DND-41 (cell line): Measurements from ENCODE around the gene LONRF3.

Source experiments
- ATAC-seq: fragments of 200-7000 bp; cut with Tn5 transposase; 3 replicates; pipeline ENCODE4 v1.9.1; 2021; ENCODE audit warnings: low read depth; ENCODE audit not compliant: insufficient read depth
- DNase-seq: peaks from one replicate; pipeline ENCODE4 v3.0.0-alpha.2; 2020
- H2AFZ ChIP-seq: 2 replicates; pipeline ENCODE4 v1.6.0; 2012; ENCODE audit warnings: low read depth, low read length
- H3K27ac ChIP-seq: 2 replicates; pipeline ENCODE4 v1.5.1; 2012; ENCODE audit warnings: low read length, inconsistent platforms
- H3K27me3 ChIP-seq: fragments of 200-600 bp; sonication (generic); 2 replicates; pipeline ENCODE4 v1.6.0; 2012; ENCODE audit warnings: low read length, mild to moderate bottlenecking, inconsistent platforms; ENCODE audit not compliant: insufficient read depth, poor library complexity
- H3K36me3 ChIP-seq: 2 replicates; pipeline ENCODE4 v1.5.1; 2012; ENCODE audit warnings: low read length, inconsistent platforms; ENCODE audit not compliant: insufficient read depth
- H3K4me1 ChIP-seq: 2 replicates; pipeline ENCODE4 v1.5.1; 2012; ENCODE audit warnings: mild to moderate bottlenecking, low read length; ENCODE audit not compliant: insufficient read depth
- H3K4me2 ChIP-seq: 2 replicates; pipeline ENCODE4 v1.6.0; 2012; ENCODE audit warnings: mild to moderate bottlenecking, moderate library complexity, low read length, inconsistent platforms; ENCODE audit not compliant: insufficient read depth
- H3K4me3 ChIP-seq, 2 experiments: fragments of 200-600 bp in 1 of 2; shearing (Covaris generic) in 1 of 2; 2 replicates each; pipeline ENCODE4 v1.5.1; 2012 to 2016; ENCODE audit warnings: inconsistent platforms in 2 of 2, low read length in 2 of 2, mild to moderate bottlenecking in 2 of 2, low read depth in 1 of 2, moderate library complexity in 1 of 2
- H3K79me2 ChIP-seq: 2 replicates; pipeline ENCODE4 v1.6.0; 2012; ENCODE audit warnings: low read length, inconsistent platforms; ENCODE audit not compliant: insufficient read depth
- H3K9ac ChIP-seq: 2 replicates; pipeline ENCODE4 v1.6.0; 2012; ENCODE audit warnings: low read depth, mild to moderate bottlenecking, inconsistent platforms, low read length, moderate library complexity
- H3K9me3 ChIP-seq: 2 replicates; pipeline ENCODE4 v1.5.1; 2012; ENCODE audit warnings: low read length, moderate library complexity, mild to moderate bottlenecking, inconsistent platforms; ENCODE audit not compliant: insufficient read depth, severe bottlenecking
- H4K20me1 ChIP-seq: 2 replicates; pipeline ENCODE4 v1.6.0; 2012; ENCODE audit warnings: low read length; ENCODE audit not compliant: insufficient read depth
- EZH2 ChIP-seq: IDR thresholded peaks from 3 replicates; pipeline ENCODE4 v1.6.1; 2012; ENCODE audit warnings: borderline replicate concordance, low read depth, mild to moderate bottlenecking, moderate library complexity, low read length, inconsistent platforms; ENCODE audit not compliant: severe bottlenecking
- TF ChIP-seq, protein P1 (sequence below): IDR thresholded peaks from 2 replicates; pipeline ENCODE4 v1.5.1; 2012; ENCODE audit warnings: borderline replicate concordance, low read length, moderate library complexity, mild to moderate bottlenecking; ENCODE audit not compliant: poor library complexity, severe bottlenecking; ENCODE audit errors: extremely low read depth

LONRF3 gene

DNA sequence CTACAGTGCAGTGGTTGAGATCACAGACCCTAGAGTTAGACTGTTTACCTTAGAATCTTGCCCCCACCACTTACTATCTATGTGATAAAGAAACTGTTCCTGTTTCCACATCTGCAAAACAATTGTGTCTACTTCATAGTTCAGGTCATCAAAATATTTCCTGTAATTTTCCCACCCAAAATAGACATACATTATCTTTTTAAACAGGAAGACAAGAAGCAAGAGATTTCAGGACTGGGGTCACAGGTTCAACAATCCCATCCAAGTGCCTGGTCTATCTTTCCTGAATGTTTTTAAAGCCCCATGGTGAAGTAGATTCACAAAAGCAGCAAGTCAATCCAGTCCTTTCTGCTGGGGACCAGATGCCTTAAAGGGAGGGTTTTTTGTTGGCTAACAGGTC lies 56.6 kb downstream of the LONRF3 start:
- Histone ChIP-seq H3K79me2 (no peaks in the 10 kb centered on the region), H4K20me1 (no peaks in the 10 kb centered on the region), H3K27me3 (no peaks in the 10 kb centered on the region), H3K27ac (no peak overlapping the region), H2AFZ (no peak overlapping the region), H3K9me3 (no peaks in the 10 kb centered on the region), H3K4me1 (no peaks in the 10 kb centered on the region), H3K9ac (no peak overlapping the region), H3K4me2 (no peak overlapping the region), H3K36me3 (no peaks in the 10 kb centered on the region), H3K4me3 (no peak overlapping the region)
- no peak for ATAC-seq
- no peak for DNase-seq
- TF ChIP-seq EZH2: no peak
- TF ChIP-seq, protein P1, sequence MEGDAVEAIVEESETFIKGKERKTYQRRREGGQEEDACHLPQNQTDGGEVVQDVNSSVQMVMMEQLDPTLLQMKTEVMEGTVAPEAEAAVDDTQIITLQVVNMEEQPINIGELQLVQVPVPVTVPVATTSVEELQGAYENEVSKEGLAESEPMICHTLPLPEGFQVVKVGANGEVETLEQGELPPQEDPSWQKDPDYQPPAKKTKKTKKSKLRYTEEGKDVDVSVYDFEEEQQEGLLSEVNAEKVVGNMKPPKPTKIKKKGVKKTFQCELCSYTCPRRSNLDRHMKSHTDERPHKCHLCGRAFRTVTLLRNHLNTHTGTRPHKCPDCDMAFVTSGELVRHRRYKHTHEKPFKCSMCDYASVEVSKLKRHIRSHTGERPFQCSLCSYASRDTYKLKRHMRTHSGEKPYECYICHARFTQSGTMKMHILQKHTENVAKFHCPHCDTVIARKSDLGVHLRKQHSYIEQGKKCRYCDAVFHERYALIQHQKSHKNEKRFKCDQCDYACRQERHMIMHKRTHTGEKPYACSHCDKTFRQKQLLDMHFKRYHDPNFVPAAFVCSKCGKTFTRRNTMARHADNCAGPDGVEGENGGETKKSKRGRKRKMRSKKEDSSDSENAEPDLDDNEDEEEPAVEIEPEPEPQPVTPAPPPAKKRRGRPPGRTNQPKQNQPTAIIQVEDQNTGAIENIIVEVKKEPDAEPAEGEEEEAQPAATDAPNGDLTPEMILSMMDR: no peak

DNA sequence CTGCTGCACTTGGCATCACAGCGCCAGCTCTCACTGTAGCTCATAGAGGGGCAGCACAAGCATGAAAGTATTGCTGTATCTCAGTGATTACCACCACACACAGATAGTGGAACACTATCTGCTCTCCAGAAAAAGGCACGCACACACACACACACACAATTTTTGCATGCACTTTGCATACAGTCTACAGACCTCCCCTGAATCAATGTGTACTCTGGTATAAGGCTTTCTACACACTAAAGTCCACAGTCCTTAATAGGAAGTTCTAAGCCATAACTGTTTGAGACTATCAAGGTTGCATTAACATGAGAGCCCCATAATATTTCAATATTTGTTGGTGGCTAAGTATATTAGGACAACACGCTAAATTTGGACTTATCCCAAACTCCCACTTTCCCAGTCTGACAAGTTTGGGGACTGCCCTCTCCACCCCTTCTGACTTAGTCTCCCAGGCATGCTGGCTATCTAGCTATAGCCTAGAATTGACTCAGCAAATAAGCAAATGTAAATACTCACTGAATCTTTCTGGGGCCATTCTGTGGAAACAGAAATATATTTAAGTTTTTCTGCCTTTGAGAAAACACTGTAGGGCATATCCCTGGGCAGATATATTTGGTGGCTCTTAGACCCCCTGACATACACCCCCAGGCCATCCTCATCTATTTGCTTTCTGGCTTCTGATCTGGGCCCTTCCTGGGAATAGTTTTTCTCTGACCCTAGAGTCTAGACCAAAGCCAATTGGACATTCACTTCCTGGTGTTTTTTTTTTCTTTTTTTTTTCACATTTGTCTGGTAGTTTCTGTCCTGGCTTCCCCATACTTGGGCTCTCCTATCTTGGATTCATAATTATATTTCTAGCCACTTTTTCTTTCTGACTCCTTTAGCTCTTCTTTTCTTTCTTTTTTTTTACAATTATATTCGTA lies 62.0 kb downstream of the LONRF3 start:
- Histone ChIP-seq H3K4me1 (no peaks in the 10 kb centered on the region), H3K27ac (no peak overlapping the region), H2AFZ (no peak overlapping the region), H3K4me3 (no peak overlapping the region), H3K79me2 (no peaks in the 10 kb centered on the region), H4K20me1 (no peaks in the 10 kb centered on the region), H3K9ac (no peak overlapping the region), H3K4me2 (no peak overlapping the region), H3K36me3 (no peaks in the 10 kb centered on the region), H3K9me3 (no peaks in the 10 kb centered on the region), H3K27me3 (no peaks in the 10 kb centered on the region)
- ATAC-seq: no peak
- no peak for TF ChIP-seq EZH2
- TF ChIP-seq, protein P1: no peak
- DNase-seq: no peak

DNA sequence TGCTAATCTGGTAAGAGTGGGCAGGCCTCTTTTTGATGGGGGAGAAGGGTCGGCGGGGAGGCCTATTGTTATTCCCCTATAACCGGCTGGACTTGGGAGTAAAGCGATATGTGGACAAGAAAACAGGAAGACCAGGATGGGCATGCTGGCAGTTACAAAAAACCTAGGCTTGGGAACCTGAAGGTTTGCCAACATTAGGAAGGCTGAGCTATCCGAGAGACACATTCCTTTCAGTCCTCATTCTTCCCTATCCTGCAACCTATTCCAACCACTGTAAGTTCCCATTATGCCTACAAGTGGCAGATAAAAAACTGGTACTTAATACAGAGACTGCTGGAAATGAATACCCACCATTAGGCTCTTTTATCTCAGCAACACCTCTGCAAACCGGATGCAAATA lies 66.0 kb downstream of the LONRF3 start:
- ATAC-seq (no peak), DNase-seq (no peak)
- no peak overlapping the region for H3K27ac ChIP-seq
- no peak overlapping the region for H3K9ac ChIP-seq
- H3K79me2 ChIP-seq: no peaks in the 10 kb centered on the region
- H4K20me1 ChIP-seq: no peaks in the 10 kb centered on the region
- TF ChIP-seq, protein P1: no peak
- TF ChIP-seq EZH2: no peak
- H2AFZ ChIP-seq: no peak overlapping the region
- no peaks in the 10 kb centered on the region for H3K9me3 ChIP-seq
- no peaks in the 10 kb centered on the region for H3K36me3 ChIP-seq
- H3K4me1 ChIP-seq: no peaks in the 10 kb centered on the region
- no peaks in the 10 kb centered on the region for H3K27me3 ChIP-seq
- H3K4me2 ChIP-seq: no peak overlapping the region
- no peak overlapping the region for H3K4me3 ChIP-seq
